ENCODE measurements around the gene ZIC5. TPM values are rescaled to one million over a fixed set of nuclear protein-coding genes. Genes with fewer than 3 reads are reported as not detected.

The ZIC5 gene
- total RNA-seq, 1 donor from 2014 or later = 0.27 TPM

DNA sequence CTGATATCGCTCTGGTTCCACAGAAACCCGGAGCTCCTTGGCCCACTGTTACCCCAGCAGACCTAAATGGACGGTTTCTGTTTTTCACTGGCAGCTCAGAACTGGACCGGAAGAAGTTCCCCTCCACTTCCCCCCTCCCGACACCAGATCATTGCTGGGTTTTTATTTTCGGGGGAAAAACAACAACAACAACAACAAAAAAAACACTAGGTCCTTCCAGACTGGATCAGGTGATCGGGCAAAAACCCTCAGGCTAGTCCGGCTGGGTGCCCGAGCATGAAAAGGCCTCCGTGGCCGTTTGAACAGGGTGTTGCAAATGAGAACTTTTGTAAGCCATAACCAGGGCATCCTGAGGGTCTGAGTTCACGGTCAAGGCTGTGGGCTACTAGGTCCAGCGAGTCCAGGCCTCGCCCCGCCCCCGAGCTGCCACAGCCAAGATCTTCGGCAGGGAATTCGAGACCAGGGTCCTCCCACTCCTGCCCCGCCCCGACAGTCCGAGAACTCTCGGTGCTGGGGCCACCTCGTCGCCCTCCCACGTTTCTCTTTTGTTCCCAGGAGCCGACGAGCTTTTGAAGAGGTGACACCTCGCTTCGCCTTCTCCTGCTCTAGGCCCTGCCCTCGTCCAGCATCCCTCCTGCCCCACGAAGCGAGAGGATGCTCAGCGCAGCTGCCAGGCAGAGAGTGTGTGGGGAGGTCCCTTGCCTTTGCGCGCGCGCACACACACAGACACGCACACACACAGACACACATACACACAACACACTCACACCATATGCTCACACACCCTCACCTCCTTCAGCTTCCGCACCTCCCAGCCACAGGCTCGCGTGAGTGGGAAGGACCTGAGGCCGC lies 18.8 kb upstream of the ZIC5 start:
- Mint-ChIP-seq H3K27me3 (ENCODE audit: low read depth, unreplicated experiment) (peaks cover 90% of the 10 kb centered on the region), H3K4me3 (ENCODE audit: unreplicated experiment) (no peak overlapping the region), H3K4me1 (ENCODE audit: low read depth, unreplicated experiment) (peaks cover 9% of the 10 kb centered on the region), H3K9me3 (ENCODE audit: unreplicated experiment) (peaks cover 11% of the 10 kb centered on the region), H3K36me3 (ENCODE audit: low read depth, unreplicated experiment) (no peaks in the 10 kb centered on the region), H3K27ac (ENCODE audit: unreplicated experiment) (no peak overlapping the region)
- TF ChIP-seq, protein P1, sequence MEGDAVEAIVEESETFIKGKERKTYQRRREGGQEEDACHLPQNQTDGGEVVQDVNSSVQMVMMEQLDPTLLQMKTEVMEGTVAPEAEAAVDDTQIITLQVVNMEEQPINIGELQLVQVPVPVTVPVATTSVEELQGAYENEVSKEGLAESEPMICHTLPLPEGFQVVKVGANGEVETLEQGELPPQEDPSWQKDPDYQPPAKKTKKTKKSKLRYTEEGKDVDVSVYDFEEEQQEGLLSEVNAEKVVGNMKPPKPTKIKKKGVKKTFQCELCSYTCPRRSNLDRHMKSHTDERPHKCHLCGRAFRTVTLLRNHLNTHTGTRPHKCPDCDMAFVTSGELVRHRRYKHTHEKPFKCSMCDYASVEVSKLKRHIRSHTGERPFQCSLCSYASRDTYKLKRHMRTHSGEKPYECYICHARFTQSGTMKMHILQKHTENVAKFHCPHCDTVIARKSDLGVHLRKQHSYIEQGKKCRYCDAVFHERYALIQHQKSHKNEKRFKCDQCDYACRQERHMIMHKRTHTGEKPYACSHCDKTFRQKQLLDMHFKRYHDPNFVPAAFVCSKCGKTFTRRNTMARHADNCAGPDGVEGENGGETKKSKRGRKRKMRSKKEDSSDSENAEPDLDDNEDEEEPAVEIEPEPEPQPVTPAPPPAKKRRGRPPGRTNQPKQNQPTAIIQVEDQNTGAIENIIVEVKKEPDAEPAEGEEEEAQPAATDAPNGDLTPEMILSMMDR (IDR thresholded peaks at IDR 0.05; ENCODE audit: insufficient read depth, low read depth, low read length) = no peak
- peak; percentile 9 for TF ChIP-seq EZH2 (IDR thresholded peaks at IDR 0.05; ENCODE audit: insufficient read depth, low read length)
- H3K79me2 ChIP-seq (ENCODE audit: insufficient read depth, low read length) = peaks cover 24% of the 10 kb centered on the region
- H3K9ac ChIP-seq (ENCODE audit: low read length) = peak overlapping the region; percentile 42
- H3K27me3 ChIP-seq (ENCODE audit: insufficient read depth, low read length) = peaks cover 49% of the 10 kb centered on the region
- no peaks in the 10 kb centered on the region for H3K9me3 ChIP-seq (ENCODE audit: insufficient read depth, low read depth, low read length)
- H3K4me2 ChIP-seq (ENCODE audit: low read length) = peak overlapping the region; percentile 55
- peak overlapping the region; percentile 27 for H3K27ac ChIP-seq (ENCODE audit: low read depth, low read length)
- FAIRE-seq (no peak), DNase-seq (ENCODE audit: low read depth) (no peak)
- H3K4me1 ChIP-seq (ENCODE audit: insufficient read depth, low read length) = peaks cover 9% of the 10 kb centered on the region
- H4K20me1 ChIP-seq (ENCODE audit: insufficient read depth, low read length) = peaks cover 3% of the 10 kb centered on the region
- H3K36me3 ChIP-seq (ENCODE audit: insufficient read depth, low read length) = no peaks in the 10 kb centered on the region
- no peak overlapping the region for H3K4me3 ChIP-seq (ENCODE audit: insufficient read depth, low read depth, low read length)
- peak overlapping the region; percentile 26 for H2AFZ ChIP-seq (ENCODE audit: low read depth, low read length)

GRCh38 chr13:99989276-99990125 lies 17.9 kb upstream of the ZIC5 start:
- no peak overlapping the region for H3K4me3 Mint-ChIP-seq (ENCODE audit: unreplicated experiment)
- peak overlapping the region; percentile 27 for H3K27ac ChIP-seq (ENCODE audit: low read depth, low read length)
- H3K27me3 Mint-ChIP-seq (ENCODE audit: low read depth, unreplicated experiment) = peaks cover 87% of the 10 kb centered on the region
- peak overlapping the region; percentile 42 for H3K9ac ChIP-seq (ENCODE audit: low read length)
- peaks cover 9% of the 10 kb centered on the region for H3K4me1 Mint-ChIP-seq (ENCODE audit: low read depth, unreplicated experiment)
- H3K9me3 ChIP-seq (ENCODE audit: insufficient read depth, low read depth, low read length) = no peaks in the 10 kb centered on the region
- peaks cover 31% of the 10 kb centered on the region for H3K79me2 ChIP-seq (ENCODE audit: insufficient read depth, low read length)
- DNase-seq (ENCODE audit: low read depth) (no peak), FAIRE-seq (no peak)
- H4K20me1 ChIP-seq (ENCODE audit: insufficient read depth, low read length) = peaks cover 6% of the 10 kb centered on the region
- no peak overlapping the region for H3K27ac Mint-ChIP-seq (ENCODE audit: unreplicated experiment)
- TF ChIP-seq, protein P1 (IDR thresholded peaks at IDR 0.05; ENCODE audit: insufficient read depth, low read depth, low read length) = no peak
- TF ChIP-seq EZH2 (IDR thresholded peaks at IDR 0.05; ENCODE audit: insufficient read depth, low read length) = peak; percentile 56
- no peaks in the 10 kb centered on the region for H3K36me3 ChIP-seq (ENCODE audit: insufficient read depth, low read length)
- no peak overlapping the region for H2AFZ ChIP-seq (ENCODE audit: low read depth, low read length)
- H3K36me3 Mint-ChIP-seq (ENCODE audit: low read depth, unreplicated experiment) = no peaks in the 10 kb centered on the region
- no peak overlapping the region for H3K4me3 ChIP-seq (ENCODE audit: insufficient read depth, low read depth, low read length)
- H3K27me3 ChIP-seq (ENCODE audit: insufficient read depth, low read length) = peaks cover 43% of the 10 kb centered on the region
- H3K4me1 ChIP-seq (ENCODE audit: insufficient read depth, low read length) = peaks cover 9% of the 10 kb centered on the region
- H3K4me2 ChIP-seq (ENCODE audit: low read length) = peak overlapping the region; percentile 55
- H3K9me3 Mint-ChIP-seq (ENCODE audit: unreplicated experiment) = peaks cover 11% of the 10 kb centered on the region
